AG08395 (cell line): ENCODE measurements around the gene NQO2.

Experiments
- DNase-seq: peaks from one replicate; pipeline ENCODE4 v3.0.0; 2012; ENCODE audit warnings: mixed read lengths, low spot score

Gene NQO2, protein sequence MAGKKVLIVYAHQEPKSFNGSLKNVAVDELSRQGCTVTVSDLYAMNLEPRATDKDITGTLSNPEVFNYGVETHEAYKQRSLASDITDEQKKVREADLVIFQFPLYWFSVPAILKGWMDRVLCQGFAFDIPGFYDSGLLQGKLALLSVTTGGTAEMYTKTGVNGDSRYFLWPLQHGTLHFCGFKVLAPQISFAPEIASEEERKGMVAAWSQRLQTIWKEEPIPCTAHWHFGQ

DNA sequence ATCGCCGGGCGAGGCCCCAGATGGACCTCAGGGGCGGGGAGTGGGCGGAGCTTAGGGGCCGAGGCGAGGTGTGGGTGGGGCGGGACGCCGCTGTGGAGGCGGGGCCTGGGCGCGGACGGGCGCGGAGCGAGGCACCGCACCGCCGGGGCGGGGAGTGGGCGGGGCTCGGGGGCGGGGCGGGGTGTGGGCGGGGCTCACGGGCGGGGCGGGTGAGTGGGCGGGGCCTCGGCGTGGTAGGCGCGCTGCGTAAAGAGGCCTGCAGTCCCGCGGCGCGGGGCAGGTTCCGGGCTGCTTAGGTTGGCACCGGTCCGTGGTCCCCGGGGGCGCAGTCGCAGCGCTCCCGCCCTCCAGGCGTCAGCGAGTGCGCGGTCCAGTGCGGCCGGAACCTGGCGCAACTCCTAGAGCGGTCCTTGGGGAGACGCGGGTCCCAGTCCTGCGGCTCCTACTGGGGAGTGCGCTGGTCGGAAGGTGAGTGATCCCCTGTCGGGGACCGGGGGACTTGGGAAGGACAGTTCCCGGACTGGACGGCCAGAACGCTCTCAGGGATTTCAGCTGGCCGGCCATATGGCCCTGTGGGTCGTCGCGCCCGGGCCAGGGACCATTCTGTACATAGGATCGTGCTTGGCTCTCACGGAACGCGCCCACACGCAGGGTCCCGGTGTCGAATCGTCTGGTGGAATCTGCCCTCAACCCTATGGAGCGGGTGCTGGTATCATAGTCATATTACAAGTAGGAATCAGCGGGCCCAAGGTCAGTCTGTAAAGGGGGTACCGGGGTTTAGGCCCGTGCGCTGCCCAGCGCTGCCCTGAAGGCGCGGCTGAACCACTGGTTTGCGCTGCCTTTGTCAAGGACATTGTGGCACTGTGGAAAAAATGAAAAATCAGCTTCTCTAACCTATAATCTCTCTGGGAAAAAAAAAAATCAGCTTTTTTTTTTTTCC lies at the start of gene NQO2:
Gene NQO2, plus strand, starts transcription at position 277 of the 940 bp plus-strand sequence. CDS start 6,659 bp downstream, outside the sequence.
- DNase-seq, result peak; percentile 99

GRCh38 chr6:2950713-2951112 lies 49.0 kb upstream of the NQO2 start:
- no peak for DNase-seq

DNA sequence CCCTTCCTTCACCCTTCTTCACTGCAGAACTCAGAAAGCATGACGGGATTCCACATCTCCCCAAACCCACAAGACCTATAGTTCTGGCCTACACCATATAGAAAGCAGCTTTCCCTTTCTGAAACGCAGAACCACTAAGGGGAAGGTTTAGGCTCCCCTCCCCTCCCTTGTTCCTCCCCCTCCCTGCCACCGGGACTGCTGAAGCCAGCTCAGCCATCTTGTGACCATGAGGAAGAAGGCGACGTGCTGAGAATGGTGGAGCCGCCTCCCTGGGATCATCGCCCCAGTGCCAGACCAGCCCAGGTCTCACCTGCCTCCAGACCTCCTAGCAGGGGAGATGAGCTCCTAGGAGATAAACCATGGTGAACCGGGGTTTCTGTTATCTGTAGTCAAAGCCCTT lies 48.0 kb upstream of the NQO2 start:
- no peak for DNase-seq

DNA sequence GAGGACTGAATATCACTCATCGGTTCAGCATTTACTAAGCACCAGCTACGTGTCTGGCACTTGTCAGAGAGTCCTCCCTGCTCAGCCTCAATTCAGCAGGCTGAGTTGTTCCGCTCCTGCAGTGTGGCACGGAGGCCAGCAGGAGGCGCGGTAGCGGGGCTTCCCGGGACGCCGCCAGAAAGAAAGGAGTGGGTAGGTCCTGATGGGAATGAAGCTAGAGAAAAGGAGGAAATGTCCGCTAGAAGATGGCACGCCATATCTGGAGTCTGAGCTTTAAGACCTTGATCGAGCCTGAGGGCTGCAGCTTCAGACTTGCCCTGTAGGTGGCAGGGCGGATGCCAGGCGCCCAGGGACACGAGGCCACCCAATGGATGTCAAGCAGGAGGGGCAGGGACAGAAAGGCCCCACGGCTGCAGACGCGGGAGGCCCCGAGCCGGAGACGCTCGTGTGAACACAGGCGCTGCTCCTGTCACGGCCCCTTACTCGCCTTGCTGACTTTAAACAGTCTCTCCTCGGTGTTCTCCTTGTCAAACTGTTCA lies 47.1 kb upstream of the NQO2 start:
- peak; percentile 94 for DNase-seq

- no peak for DNase-seq
Observed at GRCh38 chr6:2953098-2953497, 46.6 kb upstream of the NQO2 start.

GRCh38 chr6:2956930-2957685 lies 42.6 kb upstream of the NQO2 start:
- DNase-seq, result peak; percentile 18

DNA sequence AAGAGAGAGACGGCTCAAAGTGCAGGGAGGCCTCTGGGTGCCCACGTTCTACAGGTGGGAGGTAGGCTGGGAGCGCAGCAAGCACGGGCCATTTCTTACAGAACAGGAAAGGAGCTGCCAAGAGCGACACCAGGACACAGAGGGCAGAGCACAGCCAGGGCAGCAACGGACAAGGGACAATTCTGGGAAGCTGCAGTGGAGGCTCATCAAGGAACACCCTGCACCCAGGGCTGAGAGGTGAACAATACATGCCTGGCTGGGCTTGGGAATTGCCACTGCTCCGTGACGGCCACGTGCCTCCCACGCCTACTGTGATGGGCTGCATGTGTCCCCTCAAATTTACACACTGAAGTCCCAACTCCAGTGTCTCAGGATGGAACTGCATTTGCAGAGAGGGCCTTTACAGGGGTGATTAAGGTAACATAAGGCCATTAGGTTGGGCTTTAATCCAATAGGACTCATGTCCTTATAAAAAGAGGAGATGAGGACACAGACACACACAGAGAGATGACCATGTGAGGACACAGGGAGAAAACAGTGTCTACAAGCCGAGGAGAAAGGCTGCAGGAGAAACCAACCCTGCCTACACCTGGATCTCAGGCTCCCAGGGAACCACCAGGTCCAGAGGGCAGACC lies 41.9 kb upstream of the NQO2 start:
- DNase-seq, result no peak

DNA sequence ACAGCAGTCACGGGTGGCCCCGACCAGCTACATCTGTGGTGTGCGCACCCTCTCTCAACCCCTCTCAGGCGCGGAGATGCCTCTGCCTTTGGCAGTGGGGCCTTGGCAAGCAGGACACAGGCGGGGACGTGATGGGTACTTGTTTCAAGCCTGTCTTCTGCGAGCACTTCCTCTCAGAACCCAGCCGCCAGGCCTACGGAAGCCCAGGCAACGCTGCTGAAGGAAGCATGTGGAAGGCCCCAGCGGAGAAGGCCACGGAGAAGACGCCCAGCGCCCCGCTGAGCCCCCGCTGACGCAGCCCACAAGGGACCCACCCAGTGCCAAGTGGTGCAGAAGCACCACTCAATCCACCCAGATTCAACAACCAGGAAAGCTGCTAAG lies 41.4 kb upstream of the NQO2 start:
- no peak for DNase-seq

DNA sequence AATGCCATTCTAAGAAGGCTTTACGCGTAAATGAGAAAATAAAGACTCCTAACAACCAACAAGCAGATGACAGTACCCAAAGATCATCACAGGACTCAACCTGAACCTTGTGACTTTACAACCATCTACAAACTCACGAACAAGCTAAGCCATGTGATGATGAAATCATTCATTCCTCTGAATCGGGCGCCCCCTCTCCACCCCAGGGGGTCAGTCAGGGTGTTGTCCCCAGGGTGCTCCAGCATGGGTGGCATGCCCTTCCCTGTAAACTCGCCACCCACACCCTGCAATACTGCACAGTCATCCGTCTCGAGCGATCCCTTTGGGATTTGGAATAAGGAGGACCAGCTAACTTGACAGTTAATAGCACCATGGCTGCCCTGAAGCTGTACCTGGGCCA lies 40.9 kb upstream of the NQO2 start:
- DNase-seq, result no peak

DNA sequence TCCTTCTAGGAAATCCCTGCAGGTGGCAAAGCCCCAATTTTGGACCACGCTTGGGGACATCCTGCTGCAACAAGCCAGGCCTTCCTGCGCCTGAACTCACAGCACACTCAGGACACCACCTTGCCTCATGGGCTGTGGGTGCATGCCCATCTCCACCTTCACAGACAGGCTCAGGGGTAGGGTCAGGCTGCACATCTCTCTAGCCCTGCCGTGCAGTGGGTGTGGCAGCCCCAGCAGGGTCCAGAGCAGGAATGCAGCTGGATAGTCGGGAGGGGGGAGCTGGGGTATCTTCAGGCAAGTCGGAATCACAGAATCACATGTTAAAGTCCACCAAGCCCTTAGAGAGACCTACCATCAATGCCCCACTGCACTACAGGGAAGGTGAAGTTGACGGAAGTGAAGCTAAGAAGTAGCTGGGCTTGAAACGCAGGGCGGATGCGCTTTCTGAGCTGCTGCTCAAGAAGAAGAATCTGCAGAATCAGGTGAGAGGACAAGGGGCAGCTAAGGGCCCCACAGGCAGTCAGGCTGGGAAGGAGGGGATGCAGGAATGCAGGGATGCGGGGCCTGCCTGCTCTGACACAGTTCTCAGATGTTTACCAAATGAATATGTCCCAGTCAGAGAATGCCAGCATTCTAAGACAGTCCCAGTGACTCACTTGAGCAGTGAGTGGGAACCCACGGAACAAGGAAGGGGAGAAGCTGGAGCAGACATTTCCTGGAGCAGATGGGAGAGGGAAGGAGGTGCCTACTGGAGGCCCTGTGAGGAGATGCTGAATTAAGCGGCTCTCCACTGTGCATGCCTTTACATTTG lies 39.6 kb upstream of the NQO2 start:
- peak; percentile 91 for DNase-seq

DNA sequence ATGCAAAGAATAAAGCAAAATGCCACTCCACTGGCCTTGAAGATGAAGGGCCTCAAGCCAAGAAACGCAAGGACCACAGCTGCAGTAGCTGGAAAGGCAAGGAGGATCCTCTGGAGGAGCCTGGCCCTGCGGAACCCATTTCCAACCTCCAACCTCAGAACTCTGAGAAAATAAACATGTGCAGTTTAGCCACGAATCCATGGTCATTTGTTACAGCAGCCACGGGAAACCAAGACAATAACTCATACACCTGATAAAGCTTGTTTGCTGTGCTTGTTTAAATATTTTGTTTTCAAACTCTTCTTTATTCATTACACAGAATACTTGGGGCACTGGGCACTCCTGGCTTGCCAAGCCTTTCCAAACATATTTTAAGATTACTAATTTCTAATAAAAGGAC lies 38.8 kb upstream of the NQO2 start:
- no peak for DNase-seq

- no peak for DNase-seq
Observed at GRCh38 chr6:2961506-2961905, 38.2 kb upstream of the NQO2 start.

DNA sequence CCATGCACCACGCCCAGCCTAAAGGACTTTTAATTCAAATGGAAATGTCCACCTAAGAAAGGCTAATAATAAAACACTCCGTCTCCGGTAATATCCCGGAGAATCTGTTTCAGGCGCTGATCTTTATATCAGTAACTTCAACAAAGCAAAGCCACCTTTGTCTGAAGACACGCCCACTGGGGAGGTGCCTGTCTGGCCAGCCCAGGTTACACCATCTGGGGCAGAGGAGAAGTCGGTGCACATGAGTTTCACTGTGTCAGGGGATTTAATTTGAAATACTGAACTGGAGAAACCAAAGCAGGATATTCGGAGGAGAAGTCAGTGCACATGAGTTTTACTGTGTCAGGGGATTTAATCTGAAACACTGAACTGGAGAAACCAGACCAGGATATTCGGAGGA lies 37.7 kb upstream of the NQO2 start:
- no peak for DNase-seq

DNA sequence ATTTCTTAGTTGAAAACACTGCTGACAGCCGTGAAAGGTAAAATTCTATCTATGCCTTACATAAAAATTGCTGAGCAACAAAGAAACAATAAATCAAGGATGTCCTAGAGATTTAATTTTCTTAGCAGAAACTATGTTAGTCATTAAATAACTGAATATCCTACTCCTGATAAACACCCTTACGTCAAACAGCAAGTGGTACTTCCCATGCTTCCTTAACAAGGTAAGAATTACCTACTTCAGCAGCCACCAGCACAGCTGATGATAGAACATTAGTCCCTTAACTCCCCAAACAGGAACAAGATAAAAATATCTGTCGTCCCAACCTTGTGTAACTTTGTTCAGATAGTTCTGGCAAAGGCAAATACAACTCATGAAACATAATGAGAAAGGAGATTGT lies 37.1 kb upstream of the NQO2 start:
- DNase-seq, result no peak

- no peak for DNase-seq
Observed at GRCh38 chr6:2963756-2964155, 35.9 kb upstream of the NQO2 start.

GRCh38 chr6:2964793-2965505 lies 34.7 kb upstream of the NQO2 start:
- no peak for DNase-seq

- no peak for DNase-seq
Observed at GRCh38 chr6:2966347-2966746, 33.3 kb upstream of the NQO2 start.

- DNase-seq, result no peak
Observed at GRCh38 chr6:2967936-2968335, 31.8 kb upstream of the NQO2 start.

DNA sequence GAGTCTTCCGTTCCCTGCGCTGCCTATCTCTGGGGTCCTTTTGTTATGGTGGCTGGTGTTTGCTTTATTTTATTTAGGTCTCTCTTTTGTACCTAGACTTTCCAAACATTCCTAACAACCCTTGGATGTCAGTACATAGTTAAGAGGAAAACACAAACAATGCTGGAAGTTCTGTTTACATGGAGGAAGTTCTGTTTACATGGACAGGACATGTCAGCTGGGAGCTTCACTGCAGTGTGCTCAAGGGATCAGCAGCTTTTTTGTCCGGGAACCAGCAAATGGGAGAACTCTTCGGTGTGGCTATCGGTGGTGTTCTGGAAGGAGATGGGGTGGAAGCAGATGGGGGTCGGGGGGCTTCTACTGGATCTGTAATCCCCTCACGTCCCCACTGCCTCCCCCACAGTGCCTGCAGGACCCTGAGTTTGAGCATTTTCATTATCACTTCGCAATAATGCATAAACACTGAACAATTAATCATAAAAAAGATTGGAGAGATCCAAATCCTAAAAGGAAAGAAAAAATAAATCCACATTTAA lies 31.0 kb upstream of the NQO2 start:
- no peak for DNase-seq

GRCh38 chr6:2969549-2969948 lies 30.1 kb upstream of the NQO2 start:
- DNase-seq, result no peak
